Heart right ventricle (tissue), 16 donors: ENCODE results near the gene CCSER2. TPM values are rescaled to one million over a fixed set of nuclear protein-coding genes. Genes with fewer than 3 reads are reported as not detected.

Experiments
- ATAC-seq, 8 donors: fragments of 200-7000 bp; cut with Tn5 transposase; one replicate each; pipeline ENCODE4 v1.9.1; 2020; ENCODE audit warnings: mild to moderate bottlenecking in 8 of 8, moderate library complexity in 8 of 8, moderate number of reproducible peaks in 1 of 8
- DNase-seq, 2 donors: peaks; one replicate each; pipeline ENCODE4 v3.0.0-alpha.2; 2020
- H3K27ac ChIP-seq, 10 donors: fragments of 200-600 bp; sonication (generic) in 2 of 10; one replicate each; pipeline versions ENCODE4 v1.5.0 to v1.8.0; 2020 to 2022; ENCODE audit warnings: mild to moderate bottlenecking in 3 of 10
- H3K27me3 ChIP-seq, 7 donors: fragments of 200-600 bp; one replicate each; pipeline ENCODE4 v1.8.0; 2021 to 2022; ENCODE audit warnings: mild to moderate bottlenecking in 2 of 7
- H3K36me3 ChIP-seq, 9 donors: fragments of 200-600 bp; sonication (generic) in 1 of 9; one replicate each; pipeline versions ENCODE4 v1.5.0 to v1.8.0; 2020 to 2022; ENCODE audit warnings: mild to moderate bottlenecking in 2 of 9
- H3K4me1 ChIP-seq, 9 donors: fragments of 200-600 bp; sonication (generic) in 1 of 9; one replicate each; pipeline versions ENCODE4 v1.5.0 to v1.8.0; 2020 to 2022; ENCODE audit warnings: mild to moderate bottlenecking in 4 of 9
- H3K4me3 ChIP-seq, 10 donors: fragments of 200-600 bp; sonication (generic) in 2 of 10; one replicate each; pipeline versions ENCODE4 v1.5.0 to v1.8.0; 2020 to 2022; ENCODE audit warnings: mild to moderate bottlenecking in 7 of 10, moderate library complexity in 2 of 10
- H3K9me3 ChIP-seq, 11 donors: fragments of 200-600 bp in 10 of 11; sonication (generic) in 2 of 11; one replicate each; pipeline versions ENCODE4 v1.5.0 to v1.8.0; 2013 to 2022; ENCODE audit warnings: mild to moderate bottlenecking in 2 of 11, control low read depth in 1 of 11, moderate library complexity in 1 of 11
- CTCF ChIP-seq, 9 donors: fragments of 200-600 bp; sonication (generic) in 2 of 9; IDR thresholded peaks; one replicate each; pipeline versions ENCODE4 v1.5.0 to v1.8.0; 2021 to 2022; ENCODE audit warnings: antibody characterized with exemption in 9 of 9, mild to moderate bottlenecking in 5 of 9, moderate library complexity in 1 of 9
- WGBS, 2 donors: extraction: QIAGEN DNeasy Blood & Tissue Kit; methylation state at CpG; one replicate each; pipeline ENCODE4 v1.1.7; 2013; ENCODE audit warnings: inconsistent platforms in 1 of 2; 5-methylcytosine and 5-hydroxymethylcytosine counted together
- intact Hi-C, 10 donors: fragments of 100-400 bp; cut with DNase I; formaldehyde crosslinking; loops; one replicate each; pipeline versions ENCODE4 v1.11.1 to v1.14.2; 2022
- polyA plus RNA-seq, 2 donors: library from polyadenylated mRNA; stranded (reverse); fragments of 200-250 nt; gene quantifications; one replicate each; pipeline ENCODE4 v1.2.3, GENCODE V29; 2013
- total RNA-seq, 10 donors: library from RNA; stranded (reverse); fragmentation: NEBNext Ultra II Directional in 3 of 10; extraction: Animal tissue kit (Norgen Biotek cat#: 25700) in 3 of 10; gene quantifications; one replicate each; pipeline versions ENCODE4 v1.2.1 to v1.2.4, GENCODE V29; 2021 to 2023
- donor health status: Arrhythmogenic right ventricular cardiomyopathy.
- donor health status: ischemic (EF 13 %, LVEDD 7.1; RV severe dilation, severe dysfunction).
- donor health status: healthy with polysubstance abuse.
- donor health status: DM: no; HTN: yes; CAD: no.
- donor health status: DM: no; HTN: no; CAD: no.
- donor health status: ischemic (EF 25% LVEDD 6.9; RV normal size, moderate dysfunction).
- donor health status: ischemic (EF 25% LVEDD 5.7; RV mildly dilated, moderate dysfunction).
- donor health status: healthy.
- donor health status: DM: yes; HTN: yes; CAD: no.
- donor health status: Ischemic cardiomyopathy.
- donor health status: ischemic (EF 35%, LVEDD 5.7; RV mildly dilated, moderate dysfunction).
- donor health status: nonischemic (EF 11% LVEDD 7.7; RV severe dilation, severe dysfunction).
- donor health status: DM: yes; HTN: yes; CAD: no.
- donor health status: PGD.
- donor health status: ischemic (EF 29% LVEDD 5.4; RV normal size, mild dysfunction).
- donor health status: nonischemic (EF 23%, LVEDD 6.1; RV moderate dilation, normal function).

Gene CCSER2
- total and polyA plus RNA-seq, 12 donors, result 27.5 to 252 (median 198) TPM

- Histone ChIP-seq H3K36me3 (no peaks in the 10 kb centered on the region), H3K9me3 (no peaks in the 10 kb centered on the region), H3K27ac (peak overlapping the region in 6 of 10 donors; percentile 34 to 84 (median 67)), H3K4me1 (peaks cover 4 to 72% (median 35%) of the 10 kb centered on the region in 9 donors), H3K27me3 (no peaks in the 10 kb centered on the region), H3K4me3 (no peak overlapping the region)
- ATAC-seq (peak in 6 of 8 donors; percentile 28 to 58 (median 46)), DNase-seq (no peak)
- no peak for TF ChIP-seq CTCF (IDR thresholded peaks at IDR 0.05)
- WGBS, 2 donors, result 92 to 97% methylated on average over 4 of the region's 4 CpGs
- intact Hi-C loops, result no loop called here
These were observed 20.1 kb downstream of the CCSER2 start for GRCh38 chr10:84348447-84348846.

- Histone ChIP-seq H3K27ac (peak overlapping the region in 9 of 10 donors; percentile 12 to 84 (median 69)), H3K27me3 (no peaks in the 10 kb centered on the region), H3K4me1 (peaks cover 4 to 69% (median 35%) of the 10 kb centered on the region in 9 donors), H3K36me3 (no peaks in the 10 kb centered on the region), H3K4me3 (no peak overlapping the region), H3K9me3 (no peaks in the 10 kb centered on the region)
- ATAC-seq (peak; percentile 62 to 94 (median 84)), DNase-seq (no peak)
- no peak for TF ChIP-seq CTCF (IDR thresholded peaks at IDR 0.05)
- WGBS, 2 donors, result 32 to 43% methylated on average over 2 of the region's 2 CpGs
- intact Hi-C loops, result no loop called here
These were observed 20.5 kb downstream of the CCSER2 start for GRCh38 chr10:84348860-84349259.

GRCh38 chr10:84352251-84352842, 24.0 kb downstream of the CCSER2 start:
- ATAC-seq, result peak in 7 of 8 donors; percentile 43 to 75 (median 57)
- intact Hi-C loops, result no loop called here
- 80 to 88% methylated on average over 7 of the region's 7 CpGs for WGBS, 2 donors

More at GRCh38 chr10:84352251-84352842, 24.0 kb downstream of the CCSER2 start:
- H3K4me1 ChIP-seq, result peaks cover 4 to 57% (median 43%) of the 10 kb centered on the region in 9 donors
- peak; percentile 41 to 78 (median 71) for TF ChIP-seq CTCF (IDR thresholded peaks at IDR 0.05)
- H3K27me3 ChIP-seq, result no peaks in the 10 kb centered on the region
- H3K27ac ChIP-seq, result no peak overlapping the region
- H3K36me3 ChIP-seq, result no peaks in the 10 kb centered on the region
- H3K9me3 ChIP-seq, result no peaks in the 10 kb centered on the region
- no peak overlapping the region for H3K4me3 ChIP-seq
- DNase-seq, result peak; percentile 22 to 51
